Activated gamma-delta T cell treated with anti-CD3 and anti-CD28 coated beads, Interleukin-2, amount 50 U/mL, for 16 hours (primary cell): ENCODE measurements around the gene SLC9A8.

Experiments
- DNase-seq: peaks from one replicate; pipeline ENCODE4 v3.0.0-alpha.2; 2020; ENCODE audit warnings: low read depth

The SLC9A8 gene

DNA sequence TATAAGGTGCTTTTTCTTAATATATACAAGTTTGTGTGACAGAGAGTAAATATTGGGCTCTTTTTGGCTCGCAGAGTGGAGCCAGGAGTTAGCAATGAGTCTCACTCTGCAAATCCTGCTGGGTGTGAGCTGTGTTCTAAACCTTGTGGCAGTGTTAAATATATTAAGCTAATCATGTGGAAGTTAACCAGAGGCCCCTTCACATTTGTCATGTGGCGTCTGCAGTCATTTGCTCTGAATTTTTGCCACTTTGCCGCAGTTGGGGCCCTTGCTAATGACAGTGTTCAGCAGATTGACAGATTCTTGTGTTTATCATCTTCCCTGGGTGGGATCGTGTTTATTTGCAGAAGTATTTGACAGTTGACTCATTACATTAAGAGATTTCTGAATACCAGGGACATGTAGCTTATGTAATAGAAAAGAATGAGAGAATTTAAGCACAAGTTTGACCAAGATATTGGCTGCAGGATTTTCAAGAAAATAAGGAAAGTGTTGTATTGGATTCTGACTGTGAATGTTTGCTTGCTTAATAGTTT lies 64.8 kb downstream of the SLC9A8 start:
- DNase-seq = no peak

DNA sequence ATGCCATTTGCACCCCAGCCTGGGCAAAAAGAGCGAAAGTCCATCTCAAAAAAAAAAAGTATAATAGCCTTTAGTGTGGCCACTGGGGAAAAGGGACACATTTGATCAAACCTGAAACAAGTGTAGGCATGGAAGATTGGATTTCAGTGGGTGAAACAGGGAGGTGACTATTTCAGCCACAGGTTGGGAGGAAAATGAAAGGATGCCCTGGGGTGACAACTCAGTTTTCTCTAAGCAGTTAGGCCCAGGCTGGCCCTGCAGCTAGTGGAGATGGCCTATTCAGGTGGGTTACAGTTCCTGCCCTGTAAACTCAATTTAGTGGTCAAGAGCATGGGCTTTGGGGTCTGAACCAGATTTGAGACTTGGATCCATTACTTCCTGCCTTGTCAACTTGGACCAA lies 66.3 kb downstream of the SLC9A8 start:
- DNase-seq = no peak

DNA sequence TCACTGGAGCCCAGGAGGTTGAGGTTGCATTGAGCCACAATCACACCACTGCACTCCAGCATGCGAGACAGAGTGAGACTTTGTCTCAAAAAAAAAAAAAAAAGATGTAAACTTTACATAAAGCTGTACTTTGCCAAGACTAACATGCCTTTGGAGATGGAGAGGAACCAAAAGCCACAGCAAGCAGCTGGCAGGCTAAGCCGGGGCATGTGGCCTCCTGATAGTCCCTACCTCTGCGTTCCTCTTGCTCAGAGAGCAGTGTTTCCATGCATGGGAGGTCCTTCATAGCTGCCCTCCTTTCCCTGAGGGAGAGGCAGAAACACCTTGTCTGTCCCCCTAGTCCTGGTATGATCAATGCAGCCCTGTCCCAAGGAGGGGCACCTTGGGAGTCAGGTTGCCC lies 67.5 kb downstream of the SLC9A8 start:
- DNase-seq = no peak

DNA sequence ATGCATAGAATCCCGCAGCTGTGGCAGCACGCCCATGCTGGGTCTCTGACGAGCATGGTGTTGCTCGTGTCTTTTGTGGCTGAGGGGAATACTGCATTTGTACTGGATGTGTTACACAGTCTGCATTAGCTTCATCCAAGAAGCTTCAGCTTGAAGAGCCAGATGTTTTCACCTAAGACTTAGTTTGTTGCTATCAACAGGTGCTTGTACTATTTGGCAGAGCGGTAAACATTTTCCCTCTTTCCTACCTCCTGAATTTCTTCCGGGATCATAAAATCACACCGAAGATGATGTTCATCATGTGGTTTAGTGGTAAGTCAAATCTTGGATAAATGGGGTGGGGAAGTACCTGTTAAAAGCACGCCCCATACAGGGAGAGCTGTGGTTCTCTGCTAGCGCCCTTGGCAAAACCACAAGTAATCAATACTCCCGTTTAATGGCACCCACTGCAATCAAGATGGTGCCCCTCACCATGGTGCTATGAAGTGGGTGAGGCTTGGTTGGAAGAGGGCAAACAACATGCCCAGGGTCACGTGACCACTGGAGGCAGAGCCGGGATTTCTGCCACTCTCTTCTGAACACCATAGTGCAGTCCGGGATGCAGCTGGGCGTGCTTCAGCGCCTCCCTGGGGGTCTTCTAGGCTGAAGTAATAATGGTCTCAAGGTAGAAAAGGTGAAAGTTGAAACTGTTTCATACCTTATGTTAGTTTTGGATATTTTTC lies 68.3 kb downstream of the SLC9A8 start:
- DNase-seq = no peak

DNA sequence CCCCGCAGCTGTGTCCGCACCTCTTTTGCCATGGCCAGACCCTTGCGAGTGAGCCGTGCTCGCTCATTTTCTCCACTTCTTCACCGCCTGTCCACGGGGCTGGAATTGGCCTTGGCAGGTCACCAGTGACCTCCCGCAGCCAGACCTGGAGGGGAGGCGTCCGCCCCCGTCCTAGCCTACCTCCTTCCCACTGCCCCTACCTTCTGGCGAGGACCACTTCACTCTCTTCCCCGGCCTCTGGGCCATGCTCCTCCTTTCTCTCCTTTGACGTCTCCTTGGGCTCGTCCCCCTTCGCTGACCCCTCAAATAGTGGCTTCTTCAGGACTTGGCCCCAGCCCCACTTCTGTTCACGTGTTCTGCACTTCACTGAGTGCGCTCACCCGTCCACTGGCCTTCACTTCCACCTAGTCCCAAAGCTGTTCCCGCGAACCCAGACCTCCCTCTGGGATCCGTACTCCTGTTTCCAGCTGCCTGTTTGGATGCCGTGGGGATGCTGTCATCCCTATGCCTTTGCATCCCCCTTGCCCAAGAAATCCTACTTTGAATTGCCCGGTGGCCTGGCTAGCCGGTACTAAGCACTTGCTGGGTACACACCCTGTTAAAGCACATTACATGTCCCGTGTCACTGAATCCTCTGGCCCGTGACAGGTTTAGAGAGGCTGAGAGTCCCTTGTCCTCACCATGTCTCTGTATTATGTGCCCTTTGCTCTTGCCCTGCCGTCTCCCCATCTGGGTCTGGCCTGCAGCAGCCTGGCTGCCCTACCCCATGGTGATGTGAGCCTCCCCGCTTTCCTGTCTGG lies 69.7 kb downstream of the SLC9A8 start:
- DNase-seq = no peak

DNA sequence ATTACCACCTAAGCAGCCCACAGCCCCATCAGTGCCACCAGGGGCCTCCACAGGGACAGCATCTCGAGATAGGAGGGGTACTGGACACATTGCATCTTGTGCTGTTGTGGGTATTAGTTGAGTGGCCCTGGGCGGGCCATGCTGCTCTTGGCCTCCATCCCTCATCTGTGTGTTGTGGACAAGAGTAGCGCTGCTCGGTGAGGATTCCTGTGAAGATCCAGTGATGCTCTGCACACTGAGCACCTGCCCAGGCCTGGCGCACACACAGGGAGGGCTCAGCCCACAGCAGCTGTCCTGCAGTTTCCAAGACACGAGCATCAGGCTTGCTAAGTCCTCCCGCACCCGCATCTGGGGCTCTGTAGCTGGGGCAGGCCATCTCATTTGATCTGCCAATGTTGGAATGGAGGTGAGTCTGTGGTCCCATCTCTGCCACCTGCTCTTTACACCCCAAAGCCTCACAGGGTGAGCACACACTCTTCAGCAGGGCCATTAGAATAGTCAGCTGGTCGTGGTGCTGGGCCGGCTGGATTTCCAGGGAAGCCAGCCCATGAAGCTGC lies 70.7 kb downstream of the SLC9A8 start:
- DNase-seq = no peak

DNA sequence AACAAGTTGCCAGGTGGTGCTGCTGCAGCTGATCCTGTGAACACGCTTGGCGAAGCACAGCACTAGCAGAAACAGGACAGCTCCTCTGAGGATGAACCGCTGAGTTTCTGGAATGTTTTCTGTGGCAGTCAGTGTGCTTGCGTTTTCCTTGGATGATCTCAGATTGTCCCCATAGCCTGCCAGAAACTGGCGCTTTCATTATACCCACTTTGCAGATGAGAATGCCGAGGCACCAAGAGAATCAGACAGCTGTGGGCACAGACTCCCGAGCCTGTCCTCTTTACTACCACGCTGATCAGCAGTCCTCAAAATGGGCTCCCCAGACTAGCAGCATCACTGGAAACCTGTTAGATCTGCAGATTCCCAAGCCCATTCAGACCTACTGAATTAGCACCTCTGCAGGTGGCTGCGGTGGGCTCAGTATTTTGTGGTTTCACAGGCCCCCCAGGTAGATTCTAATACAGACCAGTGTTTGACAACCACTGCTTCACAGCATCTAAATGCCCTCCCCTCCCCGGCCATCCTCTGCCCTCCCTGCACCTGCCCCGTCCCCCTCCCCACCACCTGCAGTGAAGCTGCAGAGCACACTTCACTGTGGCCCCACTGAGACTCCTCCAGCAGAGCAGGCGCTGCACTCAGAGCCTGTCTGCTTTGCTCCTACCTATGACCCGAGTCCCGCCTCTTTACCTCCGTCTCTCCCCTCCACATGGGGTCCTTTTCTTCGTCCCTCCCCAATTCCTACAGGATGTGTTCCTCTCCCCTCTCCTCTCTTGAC lies 73.1 kb downstream of the SLC9A8 start:
- DNase-seq = no peak

DNA sequence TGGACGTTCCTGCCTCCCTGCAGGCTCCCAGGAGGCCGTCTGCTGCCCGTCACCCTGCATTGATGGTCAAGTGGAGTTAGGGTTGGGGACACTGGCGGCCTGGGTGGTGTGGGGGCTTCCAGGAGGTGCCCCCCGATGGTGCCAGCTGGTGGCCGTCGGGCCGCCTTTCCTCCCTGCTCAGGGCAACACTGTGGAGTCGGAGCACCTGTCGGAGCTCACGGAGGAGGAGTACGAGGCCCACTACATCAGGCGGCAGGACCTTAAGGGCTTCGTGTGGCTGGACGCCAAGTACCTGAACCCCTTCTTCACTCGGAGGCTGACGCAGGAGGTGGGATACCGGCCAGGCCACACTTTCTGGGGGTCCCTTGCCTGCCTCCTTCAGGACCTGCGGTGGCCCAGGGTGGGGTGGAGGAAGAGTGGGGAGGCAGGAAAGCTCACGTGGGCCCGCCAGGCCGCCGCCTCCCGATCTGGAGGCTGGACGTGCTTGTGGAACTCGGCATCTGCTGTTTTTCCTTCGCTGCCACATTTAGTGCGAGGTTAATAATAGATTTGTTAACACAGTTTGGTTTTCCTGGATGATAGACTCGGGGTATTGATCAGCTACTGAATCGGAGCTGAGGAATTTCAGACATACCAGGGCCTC lies 74.1 kb downstream of the SLC9A8 start:
- no peak for DNase-seq

DNA sequence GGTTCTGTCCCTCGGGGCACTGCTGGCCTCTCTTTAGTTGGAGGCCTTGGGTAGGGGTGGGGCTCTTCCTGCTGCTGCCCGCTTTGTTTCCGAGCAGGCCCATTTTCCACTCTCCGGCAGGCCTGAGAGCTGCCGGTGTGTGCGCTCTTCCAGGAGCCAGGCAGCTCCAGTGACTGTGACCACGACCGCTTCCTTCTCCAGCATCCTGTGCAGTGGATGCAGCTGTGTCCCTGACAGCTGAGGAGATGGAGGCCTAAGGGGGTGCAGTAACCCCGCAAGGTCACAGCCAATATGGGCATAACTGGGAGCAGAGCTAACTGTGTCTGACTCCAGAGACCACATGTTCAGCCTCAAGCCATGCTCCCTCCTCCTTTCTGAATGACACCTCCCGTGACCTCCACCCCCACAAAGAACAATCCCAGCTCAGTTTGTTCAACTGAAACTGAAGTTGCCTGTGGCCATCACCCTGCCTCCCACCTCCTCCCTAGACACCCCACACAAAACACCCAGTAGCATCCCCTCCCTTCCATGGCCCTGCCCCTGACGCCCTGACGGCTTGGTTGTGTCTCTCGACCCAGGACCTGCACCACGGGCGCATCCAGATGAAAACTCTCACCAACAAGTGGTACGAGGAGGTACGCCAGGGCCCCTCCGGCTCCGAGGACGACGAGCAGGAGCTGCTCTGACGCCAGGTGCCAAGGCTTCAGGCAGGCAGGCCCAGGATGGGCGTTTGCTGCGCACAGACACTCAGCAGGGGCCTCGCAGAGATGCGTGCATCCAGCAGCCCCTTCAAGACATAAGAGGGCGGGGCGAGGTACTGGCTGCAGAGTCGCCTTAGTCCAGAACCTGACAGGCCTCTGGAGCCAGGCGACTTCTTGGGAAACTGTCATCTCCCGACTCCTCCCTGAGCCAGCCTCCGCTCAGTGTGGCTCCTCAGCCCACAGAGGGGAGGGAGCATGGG lies 74.9 kb downstream of the SLC9A8 start:
- no peak for DNase-seq

DNA sequence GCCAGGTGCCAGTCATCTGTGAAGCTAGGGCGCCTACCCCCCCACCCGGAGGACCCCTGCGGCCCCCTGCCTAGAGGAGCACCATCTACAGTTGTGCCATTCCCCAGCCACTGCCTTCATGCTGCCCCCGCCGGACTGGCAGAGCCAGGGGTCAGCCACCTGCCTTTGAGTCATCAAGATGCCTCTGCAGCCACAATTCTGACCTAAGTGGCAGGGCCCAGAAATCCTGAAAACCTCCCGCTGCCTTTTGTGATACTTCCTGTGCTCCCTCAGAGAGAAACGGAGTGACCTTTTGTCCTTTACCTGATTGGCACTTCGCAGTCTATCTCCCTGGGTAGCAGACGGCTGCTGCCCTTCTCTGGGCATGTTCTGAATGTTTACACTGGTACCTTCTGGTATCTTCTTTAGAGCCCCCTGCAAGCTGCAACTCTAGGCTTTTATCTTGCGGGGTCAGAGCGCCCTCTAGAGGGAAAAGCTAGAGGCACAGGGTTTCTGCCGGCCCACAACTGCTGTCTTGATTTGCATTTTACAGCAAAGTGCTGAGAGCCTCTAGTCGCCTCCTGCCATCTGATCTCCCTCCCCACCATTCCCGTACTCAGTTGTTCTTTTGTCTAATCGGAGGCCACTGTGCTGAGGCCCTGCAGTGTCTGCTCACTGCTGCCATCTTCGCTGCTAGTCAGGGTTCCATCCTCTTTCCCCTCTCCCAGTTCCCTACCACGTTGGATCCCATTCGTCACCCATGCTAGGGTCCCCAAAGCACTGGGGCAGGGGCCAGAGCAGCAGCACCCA lies 75.8 kb downstream of the SLC9A8 start:
- peak; percentile 34 for DNase-seq

DNA sequence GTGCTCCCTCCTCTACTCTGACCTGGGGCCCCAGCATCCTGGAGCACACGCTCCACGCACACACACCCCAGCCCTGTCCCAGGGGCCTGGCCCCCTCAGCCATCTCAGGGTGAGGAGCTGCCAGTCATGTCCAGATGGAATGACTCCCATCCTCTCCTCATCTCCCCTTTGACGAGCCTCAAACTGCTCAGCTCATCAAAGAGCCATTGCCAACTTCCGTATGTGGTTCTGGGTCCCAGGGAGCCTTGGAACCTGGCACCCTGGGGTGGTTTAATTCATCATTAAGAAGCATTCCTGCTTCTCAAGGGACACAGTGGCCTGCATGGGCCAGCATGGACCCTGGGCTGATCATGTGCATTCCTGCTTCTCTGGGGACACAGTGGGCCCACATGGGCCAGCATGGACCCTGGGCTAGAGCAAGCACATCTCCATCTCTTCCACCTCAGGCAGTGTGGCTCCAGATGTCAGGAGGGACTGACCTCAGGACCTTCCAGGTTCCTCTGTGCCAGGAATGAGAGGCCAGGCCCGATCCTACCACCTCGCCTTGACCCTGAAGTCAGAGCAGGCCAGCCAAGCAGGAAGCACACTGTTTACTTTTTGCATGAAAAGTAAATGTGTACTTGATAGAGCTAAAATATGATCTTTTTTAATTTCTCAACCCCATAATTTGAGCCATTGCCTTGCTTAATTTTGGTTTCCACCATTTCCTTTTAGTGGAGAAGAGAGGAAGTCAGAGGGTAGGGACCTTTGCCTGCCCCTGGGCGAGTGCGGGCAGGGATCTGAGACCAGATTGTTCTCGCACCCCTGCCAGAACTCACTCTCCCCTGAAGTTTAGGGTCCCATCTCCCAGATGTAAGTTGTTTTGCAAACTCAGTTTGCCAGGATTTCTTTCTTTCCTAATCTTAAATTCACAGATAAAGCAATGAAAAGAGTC lies 76.6 kb downstream of the SLC9A8 start:
- no peak for DNase-seq

DNA sequence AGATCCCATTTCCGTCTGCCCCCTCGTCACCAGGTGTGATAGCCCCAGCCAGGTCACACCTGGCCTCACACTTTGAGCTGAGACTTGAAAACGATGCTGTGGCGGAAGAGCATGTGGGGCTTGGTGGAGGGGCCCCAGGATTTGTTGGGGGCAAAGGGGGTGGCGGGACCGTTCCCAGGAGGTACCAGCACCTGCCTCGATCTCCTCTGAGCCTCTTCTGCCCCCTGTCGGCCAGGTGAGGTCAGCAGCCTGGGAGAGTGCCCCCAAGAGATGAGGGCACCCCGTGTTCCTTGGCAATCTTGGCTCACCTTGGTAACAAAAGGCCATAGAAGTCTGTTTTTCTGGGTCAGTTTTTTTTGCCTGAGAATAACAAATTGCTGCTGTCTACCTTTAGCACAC lies 77.3 kb downstream of the SLC9A8 start:
- no peak for DNase-seq

DNA sequence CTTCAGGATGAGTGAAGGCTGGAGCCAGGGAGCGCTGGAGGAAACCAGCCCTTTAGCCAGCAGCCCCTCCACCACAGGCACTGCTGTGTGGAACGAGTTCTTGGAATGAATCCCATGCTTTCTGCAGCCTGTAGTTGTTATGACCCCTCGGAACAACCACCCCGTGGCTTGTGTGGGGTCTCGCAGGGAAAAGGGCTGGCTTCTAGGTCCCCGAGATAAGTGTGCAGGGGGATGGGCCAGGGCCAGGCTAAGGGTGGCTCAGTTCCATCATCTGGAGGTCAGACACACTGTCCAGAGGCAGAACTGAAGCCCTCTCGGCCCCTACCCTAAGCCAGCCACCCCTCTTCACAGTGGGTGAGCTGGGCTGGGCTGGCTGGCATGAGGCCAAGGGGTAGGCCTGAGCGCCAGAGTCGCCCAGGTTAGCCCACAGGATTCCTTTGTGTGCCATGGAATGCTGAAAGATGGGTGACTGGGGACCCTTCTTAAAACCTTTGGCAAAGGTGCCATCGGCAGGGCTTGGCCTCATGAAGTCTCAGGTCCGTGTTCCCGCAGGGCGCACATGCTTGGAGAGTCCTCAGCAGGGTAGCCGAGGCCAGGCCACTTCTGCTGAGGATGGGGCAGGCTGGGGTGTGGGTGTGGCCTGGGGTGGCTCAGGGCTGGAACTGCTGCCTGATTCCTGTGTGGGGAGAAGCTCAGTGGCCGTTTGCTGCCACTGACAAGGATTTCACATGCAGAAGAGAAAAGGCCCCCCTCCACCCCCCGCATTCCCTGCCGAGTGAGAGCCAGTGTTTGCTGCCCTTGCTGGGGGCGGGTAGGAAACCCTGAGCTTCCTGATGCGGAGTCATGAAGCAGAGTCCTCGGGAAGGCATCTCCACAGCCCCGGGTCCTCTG lies 78.1 kb downstream of the SLC9A8 start:
- DNase-seq = no peak

DNA sequence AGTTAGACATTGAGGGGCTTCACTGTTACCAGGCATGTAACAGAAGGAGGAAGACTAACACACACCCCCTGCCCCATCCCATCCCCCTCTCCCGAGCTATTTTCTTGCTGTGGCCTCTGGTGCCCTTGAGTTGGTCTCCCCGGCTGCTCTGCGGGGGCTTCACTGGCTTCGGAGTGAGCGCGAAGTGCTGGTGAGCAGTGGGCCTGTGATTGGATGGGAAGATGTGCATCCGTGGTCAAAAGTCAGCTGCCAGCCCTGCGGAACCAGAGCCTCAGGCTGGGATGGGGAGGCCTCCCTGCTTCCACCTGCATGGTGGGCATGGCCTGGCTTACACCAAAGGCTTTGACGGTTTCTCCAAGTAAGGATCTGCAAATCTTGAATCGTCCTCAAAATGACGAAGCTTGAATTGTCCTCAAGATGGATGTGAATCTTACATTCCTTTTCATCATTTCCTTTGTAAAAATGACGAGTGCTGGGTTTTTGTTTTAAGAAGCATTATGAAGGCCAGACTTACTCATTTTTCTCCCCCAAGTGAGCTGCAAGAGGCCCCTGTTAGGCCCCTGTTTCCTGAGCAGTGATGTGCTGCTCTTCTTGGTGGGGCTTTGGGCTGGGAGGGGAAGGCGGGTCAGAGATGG lies 79.0 kb downstream of the SLC9A8 start:
- DNase-seq = no peak

DNA sequence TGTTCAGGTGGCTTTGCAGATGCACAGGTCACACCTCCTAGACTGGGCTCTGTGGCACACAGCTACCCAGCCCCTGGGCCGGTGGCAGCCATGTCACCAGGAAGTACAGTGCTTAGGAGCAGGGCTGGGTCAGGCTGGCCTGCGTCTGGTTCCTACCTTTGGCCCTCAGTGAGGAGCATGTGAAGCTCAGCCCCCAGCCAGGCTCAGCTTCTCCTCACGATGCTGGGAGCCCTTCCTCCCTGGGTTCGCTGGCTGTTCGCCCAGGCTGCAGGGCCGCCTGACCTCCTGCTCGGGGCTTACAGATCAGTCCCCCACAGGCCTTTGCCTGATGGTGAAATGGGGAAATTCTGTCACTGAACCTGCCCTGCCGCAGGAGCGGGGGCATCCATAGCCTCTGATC lies 79.6 kb downstream of the SLC9A8 start:
- no peak for DNase-seq

DNA sequence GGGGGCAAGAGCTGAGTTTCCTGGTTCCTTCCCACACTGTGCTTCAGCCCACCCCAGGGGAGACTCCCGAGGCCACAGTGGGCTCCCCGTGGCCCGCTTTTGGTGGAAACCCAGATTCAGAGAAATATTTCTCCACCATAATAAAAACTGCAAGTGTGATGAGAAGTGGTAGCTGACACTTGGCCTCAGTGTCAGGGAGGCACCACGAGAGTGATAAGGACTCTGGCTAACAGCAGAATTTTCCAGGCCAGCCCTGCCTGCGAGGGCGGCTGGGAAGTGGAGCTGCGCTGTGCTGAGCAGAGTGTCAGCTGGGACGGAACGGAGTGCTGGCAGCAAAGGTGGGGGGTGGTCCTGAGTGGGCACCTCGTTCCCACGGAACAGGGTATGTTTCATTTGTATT lies 80.2 kb downstream of the SLC9A8 start:
- no peak for DNase-seq
